Skin of body (tissue), 2 donors: ENCODE measurements around the gene ZBTB7C. TPM values are rescaled to one million over a fixed set of nuclear protein-coding genes. Genes with fewer than 3 reads are reported as not detected.
"Not testable (repeated sequence)": the region's sequence is repeated elsewhere in the genome, so short reads cannot be mapped to it uniquely, and the experiment has no call there.

Source experiments
- DNase-seq: peaks from one replicate; lab custom pipeline; 2025; lab: John Stamatoyannopoulos, UW
- total RNA-seq: library from RNA; depleted of rRNA; stranded (reverse); fragments of >200 nt; gene quantifications from one replicate; pipeline ENCODE4 v1.2.3, GENCODE V29; 2014

ZBTB7C gene
- total RNA-seq = 6.3 TPM

- no peak for DNase-seq
Measured at GRCh38 chr18:48408727-48409590, at the start of gene ZBTB7C. Gene ZBTB7C, minus strand, starts transcription at chr18:48409383.

GRCh38 chr18:48456838-48457237, 47.7 kb upstream of the ZBTB7C start:
- no peak for DNase-seq

- no peak for DNase-seq
Measured at GRCh38 chr18:48455555-48456478, 46.6 kb upstream of the ZBTB7C start.

GRCh38 chr18:48454261-48454757, 45.1 kb upstream of the ZBTB7C start:
- DNase-seq = no peak

GRCh38 chr18:48453330-48454066, 44.3 kb upstream of the ZBTB7C start:
- DNase-seq = no peak

GRCh38 chr18:48452861-48453323, 43.7 kb upstream of the ZBTB7C start:
- DNase-seq = no peak

- no peak for DNase-seq
Measured at GRCh38 chr18:48450685-48451084, 41.5 kb upstream of the ZBTB7C start.

- DNase-seq = peak; percentile 72
Measured at GRCh38 chr18:48446582-48447225, 37.5 kb upstream of the ZBTB7C start.

- DNase-seq = no peak
Measured at GRCh38 chr18:48445540-48445939, 36.4 kb upstream of the ZBTB7C start.

GRCh38 chr18:48442761-48443160, 33.6 kb upstream of the ZBTB7C start:
- DNase-seq = no peak

GRCh38 chr18:48441405-48441881, 32.3 kb upstream of the ZBTB7C start:
- DNase-seq = peak; percentile 15

GRCh38 chr18:48440924-48441323, 31.7 kb upstream of the ZBTB7C start:
- no peak for DNase-seq

GRCh38 chr18:48436907-48437306, 27.7 kb upstream of the ZBTB7C start:
- DNase-seq = no peak

GRCh38 chr18:48434382-48434781, 25.2 kb upstream of the ZBTB7C start:
- DNase-seq = not testable (repeated sequence)

- no peak for DNase-seq
Measured at GRCh38 chr18:48433541-48433940, 24.4 kb upstream of the ZBTB7C start.

GRCh38 chr18:48430150-48430549, 21.0 kb upstream of the ZBTB7C start:
- DNase-seq = no peak

GRCh38 chr18:48428475-48429177, 19.4 kb upstream of the ZBTB7C start:
- no peak for DNase-seq

- no peak for DNase-seq
Measured at GRCh38 chr18:48422947-48423378, 13.8 kb upstream of the ZBTB7C start.

- DNase-seq = no peak
Measured at GRCh38 chr18:48419277-48420022, 10.3 kb upstream of the ZBTB7C start.
